ENCODE results near the gene TRIM8. TPM values are rescaled to one million over a fixed set of nuclear protein-coding genes. Genes with fewer than 3 reads are reported as not detected.
A peak's percentile ranks its signal among the peaks of the same experiment; 100 is the strongest.

TRIM8 gene
- polyA plus RNA-seq, 4 donors: 38.1 to 65.1 (median 44.7) TPM

GRCh38 chr10:102651455-102652169 is 7.3 kb downstream of the TRIM8 start:
- H3K4me3 ChIP-seq (ENCODE audit: low read depth in 1 of 3, low read length in 3 of 3): no peak overlapping the region
- 54 to 78% (median 78%) methylated on average over 11 of the region's 11 CpGs for WGBS, 3 donors

DNA sequence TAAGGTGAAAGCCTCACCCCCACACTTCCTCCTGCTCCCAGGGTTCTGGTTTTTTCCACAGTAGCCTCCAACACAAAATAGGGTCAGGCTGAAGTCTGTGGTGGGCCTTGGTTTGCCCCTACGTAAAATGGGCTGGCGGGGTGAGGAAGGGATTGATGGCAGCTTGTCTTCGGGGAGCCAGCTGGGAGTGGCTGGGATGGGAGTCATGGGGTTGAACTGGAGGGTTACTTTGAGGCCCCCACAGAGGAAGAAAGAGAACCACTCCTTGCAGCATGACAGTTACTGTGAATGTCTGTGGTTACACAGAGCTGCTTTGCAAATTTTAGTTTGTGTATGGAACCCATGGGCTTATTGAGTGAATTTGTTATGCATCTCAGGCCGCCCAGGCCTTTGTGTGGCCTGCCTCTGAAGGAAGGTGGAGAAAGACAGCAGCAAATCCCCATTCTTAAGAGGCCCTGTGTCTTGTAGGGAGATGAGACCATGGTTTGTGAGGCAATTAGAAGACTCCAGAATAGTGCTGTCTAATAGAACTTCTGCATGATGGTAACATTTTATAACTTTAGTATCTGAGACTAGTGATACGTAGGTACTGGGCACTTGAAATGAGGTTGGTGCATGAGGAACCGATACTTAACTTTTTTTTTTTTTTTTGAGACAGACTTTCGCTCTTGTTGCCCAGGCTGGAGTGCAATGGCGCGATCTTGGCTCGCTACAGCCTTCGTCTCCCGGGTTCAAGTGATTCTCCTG is 8.1 kb downstream of the TRIM8 start:
- no peak for FAIRE-seq
- no peak for DNase-seq
- peaks cover 11 to 49% (median 39%) of the 10 kb centered on the region in 3 donors for H3K4me1 ChIP-seq (ENCODE audit: control insufficient read depth in 3 of 3, insufficient read depth in 2 of 3, low read depth in 1 of 3, low read length in 2 of 3)
- H3K9me3 ChIP-seq (ENCODE audit: control insufficient read depth in 2 of 2, insufficient read depth in 1 of 2, low read depth in 1 of 2, low read length in 1 of 2): no peaks in the 10 kb centered on the region
- H3K27me3 ChIP-seq (ENCODE audit: control insufficient read depth in 3 of 3, insufficient read depth in 3 of 3, low read length in 3 of 3): no peaks in the 10 kb centered on the region
- 72 to 78% (median 76%) methylated on average over 12 of the region's 12 CpGs for WGBS, 3 donors
- no peak overlapping the region for H3K4me3 ChIP-seq (ENCODE audit: low read depth in 1 of 3, low read length in 3 of 3)
- peaks cover 14 to 97% (median 17%) of the 10 kb centered on the region in 3 donors for H3K36me3 ChIP-seq (ENCODE audit: control insufficient read depth in 3 of 3, insufficient read depth in 2 of 3, low read depth in 1 of 3, low read length in 3 of 3)
- H3K27ac ChIP-seq (ENCODE audit: low read depth in 1 of 3, low read length in 2 of 3): peak overlapping the region in 2 of 3 donors; percentile 38 to 63

More at GRCh38 chr10:102651455-102652169, 7.3 kb downstream of the TRIM8 start:
- peak overlapping the region in 2 of 3 donors; percentile 38 to 63 for H3K27ac ChIP-seq (ENCODE audit: low read depth in 1 of 3, low read length in 2 of 3)
- H3K9me3 ChIP-seq (ENCODE audit: control insufficient read depth in 2 of 2, insufficient read depth in 1 of 2, low read depth in 1 of 2, low read length in 1 of 2): no peaks in the 10 kb centered on the region
- no peak for FAIRE-seq
- H3K36me3 ChIP-seq (ENCODE audit: control insufficient read depth in 3 of 3, insufficient read depth in 2 of 3, low read depth in 1 of 3, low read length in 3 of 3): peaks cover 9 to 97% (median 11%) of the 10 kb centered on the region in 3 donors
- peaks cover 11 to 56% (median 37%) of the 10 kb centered on the region in 3 donors for H3K4me1 ChIP-seq (ENCODE audit: control insufficient read depth in 3 of 3, insufficient read depth in 2 of 3, low read depth in 1 of 3, low read length in 2 of 3)
- H3K27me3 ChIP-seq (ENCODE audit: control insufficient read depth in 3 of 3, insufficient read depth in 3 of 3, low read length in 3 of 3): no peaks in the 10 kb centered on the region
- no peak for DNase-seq

DNA sequence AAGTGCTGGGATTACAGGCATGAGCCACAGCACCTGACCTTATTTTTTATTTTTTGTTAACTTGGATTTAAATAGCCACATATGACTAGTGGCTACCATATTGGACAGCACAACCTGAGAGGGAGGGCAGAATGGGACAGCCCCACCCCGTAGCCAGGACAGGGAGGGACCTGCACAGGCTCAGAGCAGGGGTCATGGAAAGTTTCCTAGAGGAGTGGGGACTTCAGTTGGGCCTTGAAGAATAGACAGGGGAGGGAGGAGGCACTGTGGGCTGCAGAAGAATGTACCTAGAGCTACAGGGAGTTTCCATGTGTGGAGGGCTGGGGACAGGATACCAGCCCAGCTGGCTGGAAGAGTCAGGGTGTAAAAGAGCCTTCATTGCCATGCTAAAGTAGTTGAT is 8.8 kb downstream of the TRIM8 start:
- Histone ChIP-seq H3K27ac (ENCODE audit: low read depth in 1 of 3, low read length in 2 of 3) (peak overlapping the region in 1 of 3 donors; percentile 46), H3K4me3 (ENCODE audit: low read depth in 1 of 3, low read length in 3 of 3) (no peak overlapping the region), H3K27me3 (ENCODE audit: control insufficient read depth in 3 of 3, insufficient read depth in 3 of 3, low read length in 3 of 3) (no peaks in the 10 kb centered on the region), H3K4me1 (ENCODE audit: control insufficient read depth in 3 of 3, insufficient read depth in 2 of 3, low read depth in 1 of 3, low read length in 2 of 3) (peaks cover 14 to 47% (median 37%) of the 10 kb centered on the region in 3 donors), H3K36me3 (ENCODE audit: control insufficient read depth in 3 of 3, insufficient read depth in 2 of 3, low read depth in 1 of 3, low read length in 3 of 3) (peaks cover 17 to 97% (median 20%) of the 10 kb centered on the region in 3 donors), H3K9me3 (ENCODE audit: control insufficient read depth in 2 of 2, insufficient read depth in 1 of 2, low read depth in 1 of 2, low read length in 1 of 2) (no peaks in the 10 kb centered on the region)
- DNase-seq (no peak), FAIRE-seq (no peak)
- WGBS, 3 donors: 75 to 80% (median 77%) methylated on average over 1 of the region's 1 CpG

DNA sequence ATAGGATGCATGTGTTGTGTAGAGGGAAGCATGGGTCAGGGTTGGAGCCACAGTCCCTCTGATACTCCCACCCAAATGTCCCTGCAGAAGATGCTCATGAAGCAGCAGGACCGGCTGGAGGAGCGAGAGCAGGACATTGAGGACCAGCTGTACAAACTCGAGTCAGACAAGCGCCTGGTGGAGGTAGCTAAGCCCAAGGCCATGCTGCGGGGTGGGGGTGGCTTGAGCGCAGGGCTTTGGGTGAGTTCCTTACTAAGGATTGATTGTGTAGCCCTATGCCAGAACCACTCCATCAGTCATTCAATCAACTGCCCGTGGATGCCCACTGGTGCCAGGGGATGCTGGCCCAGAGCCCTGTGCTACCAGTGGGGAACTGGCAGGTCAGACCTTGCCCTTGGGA is 10.3 kb downstream of the TRIM8 start:
- Histone ChIP-seq H3K27ac (ENCODE audit: low read depth in 1 of 3, low read length in 2 of 3) (peak overlapping the region in 1 of 3 donors; percentile 32), H3K4me3 (ENCODE audit: low read depth in 1 of 3, low read length in 3 of 3) (no peak overlapping the region), H3K4me1 (ENCODE audit: control insufficient read depth in 3 of 3, insufficient read depth in 2 of 3, low read depth in 1 of 3, low read length in 2 of 3) (peaks cover 12 to 37% (median 31%) of the 10 kb centered on the region in 3 donors), H3K27me3 (ENCODE audit: control insufficient read depth in 3 of 3, insufficient read depth in 3 of 3, low read length in 3 of 3) (no peaks in the 10 kb centered on the region), H3K36me3 (ENCODE audit: control insufficient read depth in 3 of 3, insufficient read depth in 2 of 3, low read depth in 1 of 3, low read length in 3 of 3) (peaks cover 18 to 96% (median 23%) of the 10 kb centered on the region in 3 donors), H3K9me3 (ENCODE audit: control insufficient read depth in 2 of 2, insufficient read depth in 1 of 2, low read depth in 1 of 2, low read length in 1 of 2) (no peaks in the 10 kb centered on the region)
- 76 to 78% (median 77%) methylated on average over 6 to 7 of the region's 7 CpGs for WGBS, 3 donors
- no peak for FAIRE-seq
- no peak for DNase-seq

DNA sequence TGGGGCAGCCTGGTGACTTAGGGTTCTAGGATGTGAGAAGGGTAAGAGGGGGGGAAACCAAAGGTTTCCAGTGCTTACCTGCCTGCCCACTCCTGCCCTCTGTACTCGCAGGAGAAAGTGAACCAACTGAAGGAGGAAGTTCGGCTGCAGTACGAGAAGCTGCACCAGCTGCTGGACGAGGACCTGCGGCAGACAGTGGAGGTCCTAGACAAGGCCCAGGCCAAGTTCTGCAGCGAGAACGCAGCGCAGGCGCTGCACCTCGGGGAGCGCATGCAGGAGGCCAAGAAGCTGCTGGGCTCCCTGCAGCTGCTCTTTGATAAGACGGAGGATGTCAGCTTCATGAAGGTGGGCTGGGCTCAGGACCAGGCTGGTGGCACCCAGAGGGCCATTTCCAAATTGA is 10.7 kb downstream of the TRIM8 start:
- no peak for FAIRE-seq
- peaks cover 18 to 93% (median 23%) of the 10 kb centered on the region in 3 donors for H3K36me3 ChIP-seq (ENCODE audit: control insufficient read depth in 3 of 3, insufficient read depth in 2 of 3, low read depth in 1 of 3, low read length in 3 of 3)
- H3K27ac ChIP-seq (ENCODE audit: low read depth in 1 of 3, low read length in 2 of 3): peak overlapping the region in 1 of 3 donors; percentile 32
- no peak for DNase-seq
- no peak overlapping the region for H3K4me3 ChIP-seq (ENCODE audit: low read depth in 1 of 3, low read length in 3 of 3)
- H3K4me1 ChIP-seq (ENCODE audit: control insufficient read depth in 3 of 3, insufficient read depth in 2 of 3, low read depth in 1 of 3, low read length in 2 of 3): peaks cover 12 to 32% (median 27%) of the 10 kb centered on the region in 3 donors
- WGBS, 3 donors: 65 to 82% (median 77%) methylated on average over 12 of the region's 12 CpGs
- no peaks in the 10 kb centered on the region for H3K27me3 ChIP-seq (ENCODE audit: control insufficient read depth in 3 of 3, insufficient read depth in 3 of 3, low read length in 3 of 3)
- H3K9me3 ChIP-seq (ENCODE audit: control insufficient read depth in 2 of 2, insufficient read depth in 1 of 2, low read depth in 1 of 2, low read length in 1 of 2): no peaks in the 10 kb centered on the region

GRCh38 chr10:102656026-102656425 is 11.7 kb downstream of the TRIM8 start:
- H3K36me3 ChIP-seq (ENCODE audit: control insufficient read depth in 3 of 3, insufficient read depth in 2 of 3, low read depth in 1 of 3, low read length in 3 of 3): peaks cover 18 to 87% (median 23%) of the 10 kb centered on the region in 3 donors
- FAIRE-seq (no peak), DNase-seq (no peak)
- H3K4me3 ChIP-seq (ENCODE audit: low read depth in 1 of 3, low read length in 3 of 3): no peak overlapping the region
- WGBS, 3 donors: 87 to 90% (median 87%) methylated on average over 12 of the region's 12 CpGs
- peak overlapping the region in 1 of 3 donors; percentile 8 for H3K27ac ChIP-seq (ENCODE audit: low read depth in 1 of 3, low read length in 2 of 3)
- H3K27me3 ChIP-seq (ENCODE audit: control insufficient read depth in 3 of 3, insufficient read depth in 3 of 3, low read length in 3 of 3): no peaks in the 10 kb centered on the region
- H3K9me3 ChIP-seq (ENCODE audit: control insufficient read depth in 2 of 2, insufficient read depth in 1 of 2, low read depth in 1 of 2, low read length in 1 of 2): no peaks in the 10 kb centered on the region
- peaks cover 8 to 29% (median 28%) of the 10 kb centered on the region in 3 donors for H3K4me1 ChIP-seq (ENCODE audit: control insufficient read depth in 3 of 3, insufficient read depth in 2 of 3, low read depth in 1 of 3, low read length in 2 of 3)

- peak overlapping the region in 2 of 3 donors; percentile 30 to 88 for H3K27ac ChIP-seq (ENCODE audit: low read depth in 1 of 3, low read length in 2 of 3)
- FAIRE-seq: no peak
Observed at GRCh38 chr10:102656791-102657371, 12.6 kb downstream of the TRIM8 start.

DNA sequence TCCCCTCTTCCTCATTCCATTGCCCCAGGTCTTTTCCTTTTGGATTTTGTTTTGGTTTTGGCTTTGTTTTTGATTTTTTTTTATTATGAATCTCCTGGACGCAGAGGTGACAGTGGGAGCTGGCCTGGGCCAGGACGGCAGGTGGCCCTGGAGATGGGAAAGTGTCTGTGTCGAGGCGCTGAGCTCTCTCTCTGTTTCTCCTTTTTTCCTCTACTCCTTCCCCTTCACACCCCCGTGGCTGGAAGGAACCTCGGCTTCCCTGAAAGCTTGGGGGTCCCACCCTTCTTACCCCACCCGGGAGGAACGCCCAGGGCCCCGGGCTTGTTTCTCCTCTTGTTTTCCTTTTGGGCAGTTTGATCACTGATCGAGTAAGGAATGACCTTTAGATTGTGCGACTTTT is 13.2 kb downstream of the TRIM8 start:
- Histone ChIP-seq H3K4me3 (ENCODE audit: low read depth in 1 of 3, low read length in 3 of 3) (no peak overlapping the region), H3K9me3 (ENCODE audit: control insufficient read depth in 2 of 2, insufficient read depth in 1 of 2, low read depth in 1 of 2, low read length in 1 of 2) (no peaks in the 10 kb centered on the region), H3K4me1 (ENCODE audit: control insufficient read depth in 3 of 3, insufficient read depth in 2 of 3, low read depth in 1 of 3, low read length in 2 of 3) (peaks cover 8 to 25% (median 23%) of the 10 kb centered on the region in 3 donors), H3K27ac (ENCODE audit: low read depth in 1 of 3, low read length in 2 of 3) (peak overlapping the region in 2 of 3 donors; percentile 30 to 88), H3K36me3 (ENCODE audit: control insufficient read depth in 3 of 3, insufficient read depth in 2 of 3, low read depth in 1 of 3, low read length in 3 of 3) (peaks cover 18 to 72% (median 23%) of the 10 kb centered on the region in 3 donors), H3K27me3 (ENCODE audit: control insufficient read depth in 3 of 3, insufficient read depth in 3 of 3, low read length in 3 of 3) (no peaks in the 10 kb centered on the region)
- no peak for FAIRE-seq
- DNase-seq: no peak
- WGBS, 3 donors: 20 to 56% (median 25%) methylated on average over 11 of the region's 11 CpGs

More at GRCh38 chr10:102656791-102657371, 12.6 kb downstream of the TRIM8 start:
- peaks cover 8 to 29% (median 23%) of the 10 kb centered on the region in 3 donors for H3K4me1 ChIP-seq (ENCODE audit: control insufficient read depth in 3 of 3, insufficient read depth in 2 of 3, low read depth in 1 of 3, low read length in 2 of 3)
- whole genome bisulfite sequencing, 3 donors: 77 to 87% (median 84%) methylated on average over 41 to 42 of the region's 42 CpGs
- no peaks in the 10 kb centered on the region for H3K27me3 ChIP-seq (ENCODE audit: control insufficient read depth in 3 of 3, insufficient read depth in 3 of 3, low read length in 3 of 3)
- DNase-seq: no peak
- peaks cover 18 to 78% (median 23%) of the 10 kb centered on the region in 3 donors for H3K36me3 ChIP-seq (ENCODE audit: control insufficient read depth in 3 of 3, insufficient read depth in 2 of 3, low read depth in 1 of 3, low read length in 3 of 3)
- H3K9me3 ChIP-seq (ENCODE audit: control insufficient read depth in 2 of 2, insufficient read depth in 1 of 2, low read depth in 1 of 2, low read length in 1 of 2): no peaks in the 10 kb centered on the region
- no peak overlapping the region for H3K4me3 ChIP-seq (ENCODE audit: low read depth in 1 of 3, low read length in 3 of 3)

Data from small intestine (tissue), 7 donors.